Retinal pigment epithelial cell (primary cell): Measurements from ENCODE around the gene RFC4.
A peak's percentile ranks its signal among the peaks of the same experiment; 100 is the strongest.
"Not testable (repeated sequence)": the region's sequence is repeated elsewhere in the genome, so short reads cannot be mapped to it uniquely, and the experiment has no call there.

Source experiments
- DNase-seq: peaks from one replicate; pipeline ENCODE4 v3.0.0-alpha.2; 2010; ENCODE audit warnings: low read depth
- H3K4me3 ChIP-seq: 2 replicates; pipeline ENCODE4 v1.5.1; 2011; ENCODE audit warnings: mild to moderate bottlenecking, low read length, control low read depth, moderate library complexity
- CTCF ChIP-seq: conservative IDR thresholded peaks from 2 replicates; pipeline ENCODE4 v1.5.1; 2011; ENCODE audit warnings: low read depth, low read length, control low read depth, inconsistent platforms

Gene RFC4

GRCh38 chr3:186806089-186807055 lies at the start of gene RFC4:
RFC4 (minus strand) TSS chr3:186806482; CDS start chr3:186804713, 1,769 bp downstream.
- no peak for DNase-seq
- TF ChIP-seq CTCF = no peak
- peak within 1 kb of the TSS; percentile 75 for H3K4me3 ChIP-seq

- H3K4me3 ChIP-seq = no peak overlapping the region
- no peak for DNase-seq
- TF ChIP-seq CTCF = no peak
These were observed 48.7 kb upstream of the RFC4 start for GRCh38 chr3:186854954-186855353.

- no peak overlapping the region for H3K4me3 ChIP-seq
- no peak for DNase-seq
- no peak for TF ChIP-seq CTCF
These were observed 47.9 kb upstream of the RFC4 start for GRCh38 chr3:186854146-186854545.

- no peak overlapping the region for H3K4me3 ChIP-seq
- no peak for DNase-seq
- no peak for TF ChIP-seq CTCF
These were observed 46.7 kb upstream of the RFC4 start for GRCh38 chr3:186852994-186853393.

- not testable (repeated sequence) for H3K4me3 ChIP-seq, DNase-seq
These were observed 45.6 kb upstream of the RFC4 start for GRCh38 chr3:186851835-186852234.

- DNase-seq = no peak
- H3K4me3 ChIP-seq = no peak overlapping the region
- TF ChIP-seq CTCF = peak; percentile 43
These were observed 43.2 kb upstream of the RFC4 start for GRCh38 chr3:186849374-186849975.

GRCh38 chr3:186847437-186847836 lies 41.2 kb upstream of the RFC4 start:
- no peak overlapping the region for H3K4me3 ChIP-seq
- no peak for DNase-seq
- TF ChIP-seq CTCF = no peak
